Testis (tissue), 3 donors: ENCODE measurements around the gene TENM4. TPM values are rescaled to one million over a fixed set of nuclear protein-coding genes. Genes with fewer than 3 reads are reported as not detected.

Source experiments
- DNase-seq: peaks from one replicate; pipeline ENCODE4 v3.0.0-alpha.2; 2019
- H3K27ac ChIP-seq, 2 donors: fragments of 200-600 bp; sonication (generic); one replicate each; pipeline ENCODE4 v1.5.1; 2019
- H3K27me3 ChIP-seq: fragments of 200-600 bp; sonication (generic); one replicate; pipeline ENCODE4 v1.5.1; 2019
- H3K36me3 ChIP-seq: fragments of 200-600 bp; sonication (generic); one replicate; pipeline ENCODE4 v1.5.1; 2017; ENCODE audit warnings: low read depth; ENCODE audit errors: missing control alignments
- H3K4me1 ChIP-seq: fragments of 200-600 bp; sonication (generic); one replicate; pipeline ENCODE4 v1.5.1; 2019
- H3K4me3 ChIP-seq, 2 donors: fragments of 200-600 bp; sonication (generic); one replicate each; pipeline ENCODE4 v1.5.1; 2017 to 2019
- H3K9me3 ChIP-seq: fragments of 200-600 bp; sonication (generic); one replicate; pipeline ENCODE4 v1.5.1; 2017
- POLR2A ChIP-seq: fragments of 450-650 bp; IDR thresholded peaks from one replicate; pipeline ENCODE4 v1.6.1; 2017; ENCODE audit warnings: antibody characterized with exemption, mild to moderate bottlenecking, moderate library complexity
- WGBS, 2 donors: methylation state at CpG; one replicate each; pipeline ENCODE4 v1.1.5; 2018; 5-methylcytosine and 5-hydroxymethylcytosine counted together
- intact Hi-C: fragments of 100-400 bp; cut with DNase I; formaldehyde crosslinking; loops from one replicate; pipeline ENCODE4 v1.15.1; 2023; ENCODE audit warnings: low total_unique reads
- polyA plus RNA-seq: library from polyadenylated mRNA; stranded (reverse); fragments of 350-450 nt; fragmentation: Illumina TruSeq; extraction: RNeasy Lipid Tissue Mini Kit (QIAGEN cat#74804); gene quantifications from one replicate; pipeline ENCODE4 v1.2.3, GENCODE V29; 2014; ENCODE audit warnings: low read depth, low replicate concordance; ENCODE audit not compliant: insufficient read depth
- total RNA-seq, 2 donors: library from RNA; depleted of rRNA; stranded (reverse); fragments of >200 nt; gene quantifications; one replicate each; pipeline ENCODE4 v1.2.3, GENCODE V29; 2016
- TF ChIP-seq, protein P1 (sequence below), 3 experiments: fragments of 450-650 bp in 2 of 3; fragments of 200-600 bp in 1 of 3; sonication (generic) in 1 of 3; IDR thresholded peaks; one replicate each; pipeline ENCODE4 v1.5.1; 2016 to 2019; ENCODE audit warnings: antibody characterized with exemption in 3 of 3, mild to moderate bottlenecking in 2 of 3, moderate library complexity in 1 of 3

The TENM4 gene
- total and polyA plus RNA-seq, 3 donors from 2014 or later, result 10.6 to 17.9 (median 11.4) TPM

DNA sequence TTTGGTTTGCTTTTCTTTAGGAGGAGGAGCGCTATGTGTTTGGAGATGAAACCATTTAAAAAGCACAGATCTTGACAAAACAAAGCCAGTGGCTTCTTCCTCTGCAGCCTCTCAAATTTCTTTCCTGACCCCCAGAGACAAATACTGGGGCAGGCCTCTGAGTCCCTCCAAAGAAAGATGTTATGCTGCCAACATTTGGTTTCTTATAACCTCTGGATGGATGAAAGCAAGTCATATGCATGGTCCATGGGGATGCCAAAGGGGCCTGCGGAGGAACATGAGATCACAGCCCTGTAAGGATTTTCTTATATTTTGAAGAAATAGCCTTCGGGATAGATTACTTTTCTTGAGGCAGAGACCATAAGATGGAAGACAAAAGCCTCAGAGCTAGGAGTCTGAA, 179.1 kb downstream of the TENM4 start:
- WGBS, 2 donors, result 90 to 96% methylated on average over 3 of the region's 3 CpGs
- Histone ChIP-seq H3K27ac (no peak overlapping the region), H3K36me3 (no peaks in the 10 kb centered on the region), H3K27me3 (no peaks in the 10 kb centered on the region), H3K4me3 (no peak overlapping the region), H3K4me1 (no peaks in the 10 kb centered on the region), H3K9me3 (no peaks in the 10 kb centered on the region)
- intact Hi-C loops, result no loop called here
- TF ChIP-seq, protein P1, sequence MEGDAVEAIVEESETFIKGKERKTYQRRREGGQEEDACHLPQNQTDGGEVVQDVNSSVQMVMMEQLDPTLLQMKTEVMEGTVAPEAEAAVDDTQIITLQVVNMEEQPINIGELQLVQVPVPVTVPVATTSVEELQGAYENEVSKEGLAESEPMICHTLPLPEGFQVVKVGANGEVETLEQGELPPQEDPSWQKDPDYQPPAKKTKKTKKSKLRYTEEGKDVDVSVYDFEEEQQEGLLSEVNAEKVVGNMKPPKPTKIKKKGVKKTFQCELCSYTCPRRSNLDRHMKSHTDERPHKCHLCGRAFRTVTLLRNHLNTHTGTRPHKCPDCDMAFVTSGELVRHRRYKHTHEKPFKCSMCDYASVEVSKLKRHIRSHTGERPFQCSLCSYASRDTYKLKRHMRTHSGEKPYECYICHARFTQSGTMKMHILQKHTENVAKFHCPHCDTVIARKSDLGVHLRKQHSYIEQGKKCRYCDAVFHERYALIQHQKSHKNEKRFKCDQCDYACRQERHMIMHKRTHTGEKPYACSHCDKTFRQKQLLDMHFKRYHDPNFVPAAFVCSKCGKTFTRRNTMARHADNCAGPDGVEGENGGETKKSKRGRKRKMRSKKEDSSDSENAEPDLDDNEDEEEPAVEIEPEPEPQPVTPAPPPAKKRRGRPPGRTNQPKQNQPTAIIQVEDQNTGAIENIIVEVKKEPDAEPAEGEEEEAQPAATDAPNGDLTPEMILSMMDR (IDR thresholded peaks at IDR 0.05), result no peak
- TF ChIP-seq POLR2A, result no peak
- DNase-seq, result no peak

DNA sequence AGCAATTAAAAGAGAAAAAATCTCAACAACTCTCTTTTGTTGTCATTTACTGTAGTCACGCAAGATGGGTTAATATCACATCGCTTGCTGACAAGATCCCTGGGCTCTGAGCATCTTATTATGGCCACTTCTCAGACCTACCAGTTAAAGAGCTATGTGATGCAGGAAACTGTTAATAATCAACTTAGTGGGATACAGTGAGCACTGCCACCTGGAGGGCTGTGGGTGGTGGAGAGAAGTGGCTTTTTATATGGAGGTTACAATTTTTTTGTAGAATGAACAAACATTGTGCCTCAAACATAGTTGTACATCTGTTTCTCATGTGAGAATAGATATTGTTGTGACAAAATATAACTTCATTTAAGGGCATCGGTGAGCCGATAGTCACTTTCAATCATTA, 181.0 kb downstream of the TENM4 start:
- no peak for DNase-seq
- Histone ChIP-seq H3K9me3 (no peaks in the 10 kb centered on the region), H3K4me1 (no peaks in the 10 kb centered on the region), H3K36me3 (no peaks in the 10 kb centered on the region), H3K4me3 (no peak overlapping the region), H3K27me3 (no peaks in the 10 kb centered on the region), H3K27ac (no peak overlapping the region)
- intact Hi-C loops, result no loop called here
- no peak for TF ChIP-seq POLR2A
- TF ChIP-seq, protein P1 (IDR thresholded peaks at IDR 0.05), result no peak
- 98 to 99% methylated on average over 4 of the region's 4 CpGs for WGBS, 2 donors

DNA sequence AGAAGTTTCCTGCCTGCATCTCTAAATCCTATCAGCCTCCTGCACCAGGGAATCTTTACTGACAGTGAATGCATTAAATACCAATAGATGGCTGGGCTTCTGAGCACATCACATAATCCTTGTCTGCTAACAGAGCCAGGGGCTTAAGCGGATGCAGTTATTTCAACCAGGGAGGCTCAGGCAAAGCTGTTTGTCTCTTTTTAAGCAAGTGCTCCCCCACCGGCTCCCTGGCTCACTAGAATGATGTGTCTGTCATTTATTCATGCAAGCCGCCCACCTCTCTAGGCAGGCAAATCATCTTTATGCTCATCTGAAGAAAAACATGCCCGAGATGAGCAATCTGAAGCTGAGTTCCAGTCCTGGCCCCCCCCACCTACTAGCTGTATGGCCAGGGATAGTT, 182.3 kb downstream of the TENM4 start:
- intact Hi-C loops, result no loop called here
- H3K27me3 ChIP-seq, result no peaks in the 10 kb centered on the region
- TF ChIP-seq POLR2A, result no peak
- TF ChIP-seq, protein P1 (IDR thresholded peaks at IDR 0.05), result no peak
- H3K4me1 ChIP-seq, result no peaks in the 10 kb centered on the region
- no peak overlapping the region for H3K27ac ChIP-seq
- WGBS, 2 donors, result 77 to 80% methylated on average over 4 of the region's 4 CpGs
- no peaks in the 10 kb centered on the region for H3K36me3 ChIP-seq
- DNase-seq, result no peak
- H3K4me3 ChIP-seq, result no peak overlapping the region
- no peaks in the 10 kb centered on the region for H3K9me3 ChIP-seq

DNA sequence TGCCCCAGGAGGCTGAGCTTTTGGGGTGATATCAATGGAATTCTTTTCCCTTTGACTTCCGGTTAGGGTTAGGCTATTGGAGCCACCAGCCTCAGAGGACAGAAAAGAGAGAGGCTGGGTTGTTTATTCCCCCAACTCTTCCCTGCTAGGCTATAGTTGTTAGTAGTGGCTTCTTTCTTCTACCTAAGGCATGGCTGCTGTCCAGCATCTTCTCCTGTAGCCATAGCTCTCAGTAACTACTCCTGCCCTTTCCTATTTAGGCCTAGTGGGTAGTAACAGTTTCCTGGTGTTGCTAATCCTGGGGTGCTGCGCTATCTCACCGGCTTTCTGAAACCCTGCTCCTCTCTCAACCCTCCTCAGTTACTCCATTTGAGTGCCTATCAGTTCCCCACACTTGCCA, 184.9 kb downstream of the TENM4 start:
- H3K27me3 ChIP-seq, result no peaks in the 10 kb centered on the region
- no peak for DNase-seq
- intact Hi-C loops, result no loop called here
- no peak overlapping the region for H3K27ac ChIP-seq
- TF ChIP-seq POLR2A, result no peak
- TF ChIP-seq, protein P1 (IDR thresholded peaks at IDR 0.05), result no peak
- no peaks in the 10 kb centered on the region for H3K36me3 ChIP-seq
- WGBS, 2 donors, result 92 to 95% methylated on average over 3 of the region's 3 CpGs
- H3K4me3 ChIP-seq, result no peak overlapping the region
- no peaks in the 10 kb centered on the region for H3K9me3 ChIP-seq
- H3K4me1 ChIP-seq, result no peaks in the 10 kb centered on the region

DNA sequence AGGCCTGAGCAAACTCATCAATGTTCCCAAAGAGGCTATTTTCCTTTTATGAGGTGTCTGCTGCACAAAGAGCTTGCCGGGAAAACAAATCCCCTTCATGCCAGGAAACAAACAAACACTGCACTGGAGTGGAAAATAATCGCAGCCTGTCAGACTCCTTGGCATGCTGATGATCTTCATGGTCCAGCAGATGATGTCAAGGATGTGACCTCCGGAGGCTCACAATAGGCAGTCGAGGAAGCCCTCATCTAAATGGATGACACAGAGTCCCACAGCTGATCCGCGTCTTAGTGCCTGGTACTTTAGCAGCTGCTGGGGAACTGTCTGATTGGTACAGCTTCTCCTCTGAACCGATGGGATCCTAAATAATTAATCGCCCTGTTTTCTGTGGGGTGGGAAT, 187.6 kb downstream of the TENM4 start:
- Histone ChIP-seq H3K9me3 (no peaks in the 10 kb centered on the region), H3K27ac (no peak overlapping the region), H3K36me3 (no peaks in the 10 kb centered on the region), H3K27me3 (no peaks in the 10 kb centered on the region), H3K4me3 (no peak overlapping the region), H3K4me1 (no peaks in the 10 kb centered on the region)
- intact Hi-C loops, result no loop called here
- DNase-seq, result peak; percentile 30
- 46 to 59% methylated on average over 8 of the region's 8 CpGs for WGBS, 2 donors
- TF ChIP-seq POLR2A, result no peak
- TF ChIP-seq, protein P1 (IDR thresholded peaks at IDR 0.05), result no peak
